GM19238 (cell line): Measurements from ENCODE around the gene CAPN14.

Source experiments
- DNase-seq: peaks from one replicate; pipeline ENCODE4 v3.0.0; 2011; ENCODE audit warnings: low spot score; ENCODE audit not compliant: insufficient read length

The CAPN14 gene

GRCh38 chr2:31241625-31242270, 24.4 kb upstream of the CAPN14 start:
- DNase-seq = no peak

- DNase-seq = no peak
These were observed 23.4 kb upstream of the CAPN14 start for GRCh38 chr2:31240381-31241365.

GRCh38 chr2:31239593-31240177, 22.4 kb upstream of the CAPN14 start:
- DNase-seq = no peak

GRCh38 chr2:31238906-31239592, 21.7 kb upstream of the CAPN14 start:
- DNase-seq = no peak

GRCh38 chr2:31238126-31238905, 21.0 kb upstream of the CAPN14 start:
- DNase-seq = no peak

GRCh38 chr2:31237348-31238017, 20.2 kb upstream of the CAPN14 start:
- DNase-seq = no peak

- no peak for DNase-seq
These were observed 19.3 kb upstream of the CAPN14 start for GRCh38 chr2:31236433-31237205.

- DNase-seq = no peak
These were observed 18.2 kb upstream of the CAPN14 start for GRCh38 chr2:31235504-31235902.

- DNase-seq = no peak
These were observed 17.6 kb upstream of the CAPN14 start for GRCh38 chr2:31234683-31235503.

- peak; percentile 57 for DNase-seq
These were observed 16.7 kb upstream of the CAPN14 start, which contains the start of gene EHD3 for GRCh38 chr2:31233741-31234682. Gene EHD3 (plus strand): TSS chr2:31234152. CDS start chr2:31234622, 470 bp downstream.

GRCh38 chr2:31233231-31233630, 15.9 kb upstream of the CAPN14 start:
- no peak for DNase-seq

- no peak for DNase-seq
These were observed 15.3 kb upstream of the CAPN14 start for GRCh38 chr2:31232586-31232985.

GRCh38 chr2:31231571-31232302, 14.4 kb upstream of the CAPN14 start:
- no peak for DNase-seq

- no peak for DNase-seq
These were observed 13.4 kb upstream of the CAPN14 start for GRCh38 chr2:31230751-31231150.

- no peak for DNase-seq
These were observed 11.4 kb upstream of the CAPN14 start for GRCh38 chr2:31228717-31229116.

- DNase-seq = no peak
These were observed 10.4 kb upstream of the CAPN14 start for GRCh38 chr2:31227711-31228125.

GRCh38 chr2:31227110-31227509, 9.8 kb upstream of the CAPN14 start:
- no peak for DNase-seq
